Activated CD8-positive, alpha-beta memory T cell treated with anti-CD3 and anti-CD28 coated beads for 48 hours (primary cell): ENCODE data around the gene CITED2.

Experiments
- DNase-seq, 3 experiments: peaks; one replicate each; pipeline ENCODE4 v3.0.0-alpha.2; 2020; ENCODE audit warnings: low read depth in 2 of 3, low spot score in 2 of 3

The CITED2 gene

DNA sequence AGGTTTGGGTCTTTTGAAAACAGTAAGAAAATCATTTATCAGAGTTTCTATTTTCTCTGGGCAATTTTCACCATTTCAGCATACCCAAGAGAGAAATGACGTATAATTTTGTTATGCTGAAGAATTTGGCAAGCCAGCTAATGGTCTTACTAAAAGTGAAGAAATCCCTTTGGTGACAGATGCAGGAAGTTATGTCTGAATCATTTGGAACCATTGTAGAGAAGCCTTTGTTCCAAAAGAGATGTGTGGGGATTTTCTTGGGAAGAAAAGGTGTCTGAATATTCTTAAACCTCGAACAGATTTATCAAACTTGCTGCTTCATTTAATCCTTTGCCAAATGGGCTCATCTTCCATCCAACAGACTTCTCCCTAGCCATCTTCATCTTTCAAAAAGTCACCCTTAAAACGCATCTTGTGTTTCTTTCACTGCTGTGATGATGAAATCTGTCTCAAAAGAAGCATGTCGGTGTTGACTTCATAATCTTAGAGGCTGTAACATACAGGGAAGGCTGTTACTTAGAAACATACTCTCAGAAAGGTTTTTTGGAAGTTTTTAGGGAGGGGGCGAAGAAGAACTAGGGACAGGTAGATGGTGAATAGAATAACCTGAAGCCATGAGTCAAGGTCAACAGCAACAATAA is 39.5 kb downstream of the CITED2 start:
- no peak for DNase-seq

DNA sequence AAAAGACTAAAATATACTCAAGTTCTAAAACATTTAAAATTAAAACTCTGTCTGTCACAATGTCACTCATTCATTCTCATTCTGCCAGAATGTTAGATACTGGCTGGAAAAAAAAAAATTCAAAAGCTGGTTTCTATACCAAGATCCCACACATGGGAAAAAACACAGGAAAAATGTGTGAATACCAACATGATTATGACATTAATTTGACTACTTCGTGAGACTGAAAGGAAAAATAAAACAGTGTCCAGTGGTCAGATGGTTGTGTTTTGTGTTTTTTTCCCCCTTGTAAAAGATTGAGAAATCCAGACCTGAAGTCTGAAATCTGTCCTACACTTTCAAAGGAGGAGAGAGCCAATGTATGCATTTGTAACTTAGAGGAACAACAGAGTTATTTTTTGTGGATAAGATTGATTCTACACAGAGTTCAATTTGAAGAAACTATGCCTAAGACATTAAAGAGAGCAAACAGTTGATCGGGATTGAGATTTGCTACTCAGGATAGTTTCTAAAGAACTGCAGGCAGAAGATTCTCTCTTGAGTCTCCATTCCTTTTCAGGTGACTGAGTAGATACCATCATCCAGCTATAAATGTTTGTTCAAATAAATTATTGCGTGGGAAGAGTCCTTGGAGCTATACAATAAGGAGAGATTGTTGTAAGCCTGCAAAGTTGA is 43.5 kb downstream of the CITED2 start:
- DNase-seq = no peak

DNA sequence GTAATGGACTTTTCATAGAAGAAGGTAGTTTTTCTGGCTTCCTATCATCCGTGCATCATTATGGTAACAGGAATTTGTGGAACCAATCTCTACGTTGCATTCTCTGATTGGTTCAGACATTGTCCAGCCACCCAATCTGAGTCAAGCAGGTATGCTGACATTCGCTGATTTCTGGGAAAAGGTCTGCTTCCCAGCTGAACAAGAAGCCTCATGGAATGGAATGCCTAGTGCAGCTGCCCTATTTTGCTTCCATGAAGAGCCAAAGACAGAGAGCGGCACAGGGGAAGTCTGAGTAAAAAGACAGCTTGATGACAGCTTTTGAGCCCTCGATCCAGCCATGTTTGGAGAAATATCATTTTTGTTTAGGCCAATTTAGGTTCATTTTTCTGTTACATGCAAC is 44.1 kb downstream of the CITED2 start:
- DNase-seq = no peak

DNA sequence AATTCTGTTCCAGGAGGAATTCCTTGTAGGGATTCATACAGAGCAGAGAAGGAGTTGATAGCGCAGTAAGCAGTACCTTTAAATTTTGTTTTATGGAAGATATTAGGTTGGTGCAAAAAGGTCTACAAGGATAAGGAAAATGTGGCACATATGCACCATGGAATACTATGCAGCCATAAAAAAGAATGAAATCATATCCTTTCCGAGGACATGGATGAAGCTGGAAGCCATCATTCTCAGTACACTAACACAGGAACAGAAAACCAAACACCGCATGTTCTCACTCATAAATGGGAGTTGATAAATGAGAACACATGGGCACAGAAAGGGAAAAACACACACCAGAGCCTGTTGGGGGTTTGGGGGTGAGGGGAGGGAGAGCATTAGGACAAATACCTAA is 45.2 kb downstream of the CITED2 start:
- no peak for DNase-seq

DNA sequence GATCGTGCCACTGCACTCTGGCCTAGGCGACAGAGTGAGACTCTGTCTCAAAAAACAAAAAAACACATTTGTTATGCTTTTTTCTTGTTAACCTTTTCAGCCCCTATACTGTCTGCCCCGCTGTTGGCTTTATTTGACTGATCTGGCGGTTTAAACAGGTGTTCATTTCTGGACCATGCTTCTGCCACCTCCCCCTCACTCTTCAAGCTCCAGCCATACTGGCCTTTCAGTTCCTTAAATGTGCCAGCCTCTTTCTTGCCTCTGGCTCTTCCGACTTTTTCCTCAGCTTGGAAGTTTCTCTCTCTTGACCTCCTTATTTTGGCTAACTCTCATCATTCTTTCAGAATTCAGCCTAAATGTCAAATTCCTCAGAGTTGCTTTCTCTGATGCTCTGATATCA is 47.4 kb downstream of the CITED2 start:
- no peak for DNase-seq

DNA sequence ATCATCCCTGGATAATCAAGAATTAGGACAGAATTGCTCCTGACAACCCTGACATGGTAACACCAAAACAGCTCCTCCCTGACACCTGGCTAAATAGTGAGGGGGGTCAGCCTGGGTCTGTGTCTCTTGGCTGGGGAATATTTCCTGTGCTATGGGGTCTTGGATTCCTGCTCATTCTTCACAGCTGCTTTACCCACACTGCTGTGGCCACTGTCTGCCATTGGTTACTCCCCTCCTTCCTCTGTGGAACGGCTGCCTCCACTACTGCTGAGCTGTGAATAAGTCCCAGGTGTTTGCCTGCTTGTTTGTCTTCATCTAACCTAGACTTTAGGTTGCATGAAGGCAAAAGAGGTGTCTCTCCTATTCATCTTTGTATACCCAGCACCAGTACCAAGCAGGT is 48.8 kb downstream of the CITED2 start:
- no peak for DNase-seq

DNA sequence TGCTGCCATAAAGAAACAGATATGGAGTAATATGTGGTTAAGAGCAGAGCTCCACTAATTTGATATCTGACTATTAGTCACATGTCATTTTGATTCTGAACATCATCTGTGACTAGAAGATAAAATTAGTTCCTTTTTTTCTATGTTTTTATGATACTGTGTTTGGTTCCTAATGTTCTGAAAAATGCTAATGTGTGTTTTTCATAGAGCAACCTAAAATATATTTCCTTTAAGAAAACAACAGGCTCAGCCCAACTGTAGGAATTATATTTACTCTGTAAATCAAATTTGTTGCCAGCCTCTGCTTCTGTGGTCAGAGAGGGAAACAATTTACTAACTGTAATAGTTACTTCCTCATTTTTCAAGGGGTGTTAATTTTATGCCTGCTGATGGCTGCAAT is 49.3 kb downstream of the CITED2 start:
- no peak for DNase-seq

DNA sequence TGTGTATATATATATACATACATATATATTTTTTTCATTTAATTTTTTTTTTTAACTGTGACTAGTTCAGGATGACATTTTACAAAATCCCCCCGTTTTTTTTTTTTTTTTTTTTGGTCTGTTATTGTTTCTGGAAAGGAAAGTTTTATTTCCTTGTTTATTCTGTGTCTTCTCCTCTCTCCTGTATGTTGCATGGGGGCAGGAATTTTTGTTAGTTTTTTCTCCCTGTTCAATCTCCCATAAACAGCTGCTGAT is 50.2 kb downstream of the CITED2 start:
- DNase-seq = no peak

DNA sequence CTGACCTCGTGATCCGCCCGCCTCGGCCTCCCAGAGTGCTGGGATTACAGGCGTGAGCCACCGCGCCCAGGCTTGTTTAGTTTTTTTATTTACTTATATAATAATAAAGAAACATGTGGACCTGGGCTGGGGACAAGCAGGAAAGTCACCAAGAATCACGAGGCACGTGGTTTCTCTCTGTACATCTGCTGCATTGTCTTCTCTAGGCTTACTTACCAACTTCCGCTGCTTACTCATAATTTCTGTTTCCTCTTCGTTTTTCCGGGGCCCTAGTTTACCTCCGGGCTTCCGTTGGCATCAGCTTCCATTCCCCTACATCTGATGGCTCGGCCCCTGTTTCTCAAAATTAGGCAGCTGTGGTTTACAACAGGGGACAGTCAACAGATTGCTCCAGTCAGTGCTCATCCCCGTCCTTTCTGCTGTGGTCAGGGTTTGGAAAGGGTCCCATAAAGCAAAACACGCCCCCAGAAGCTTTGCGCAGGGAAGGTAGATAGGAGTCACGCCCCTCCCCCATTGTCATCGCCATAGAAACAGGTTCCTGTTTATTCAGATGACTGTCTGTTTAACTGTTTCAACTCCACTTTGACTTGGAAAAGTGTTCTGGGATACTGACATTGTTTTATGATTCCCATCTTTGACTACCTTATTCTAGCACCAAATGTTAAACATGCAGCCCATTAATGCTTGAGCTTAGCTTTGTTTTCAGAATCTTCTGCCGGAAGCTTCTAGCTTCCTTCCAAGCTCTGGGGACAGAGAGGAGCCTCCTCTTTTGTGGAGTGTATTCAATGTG is 50.7 kb downstream of the CITED2 start:
- DNase-seq = peak; percentile 38 to 53 (median 48)
